HFF-Myc (cell line): ENCODE measurements around the gene CREB3L4.
A peak's percentile ranks its signal among the peaks of the same experiment; 100 is the strongest.
"Not testable (repeated sequence)": the region's sequence is repeated elsewhere in the genome, so short reads cannot be mapped to it uniquely, and the experiment has no call there.

Experiments used
- DNase-seq: peaks from one replicate; pipeline ENCODE4 v3.0.0-alpha.2; 2011; ENCODE audit warnings: low read depth; ENCODE audit errors: extremely low read depth
- H3K4me3 ChIP-seq: replicated peaks from 2 replicates; pipeline ENCODE4 v1.5.1; 2011; ENCODE audit warnings: low read depth, mild to moderate bottlenecking, control low read depth, low read length
- TF ChIP-seq, protein P1 (sequence below): IDR thresholded peaks from 2 replicates; pipeline ENCODE4 v1.5.1; 2012; ENCODE audit warnings: mild to moderate bottlenecking, low read depth, low read length, control low read depth; ENCODE audit errors: missing control alignments

CREB3L4 gene

GRCh38 chr1:153987621-153988020 is 19.9 kb downstream of the CREB3L4 start:
- TF ChIP-seq, protein P1, sequence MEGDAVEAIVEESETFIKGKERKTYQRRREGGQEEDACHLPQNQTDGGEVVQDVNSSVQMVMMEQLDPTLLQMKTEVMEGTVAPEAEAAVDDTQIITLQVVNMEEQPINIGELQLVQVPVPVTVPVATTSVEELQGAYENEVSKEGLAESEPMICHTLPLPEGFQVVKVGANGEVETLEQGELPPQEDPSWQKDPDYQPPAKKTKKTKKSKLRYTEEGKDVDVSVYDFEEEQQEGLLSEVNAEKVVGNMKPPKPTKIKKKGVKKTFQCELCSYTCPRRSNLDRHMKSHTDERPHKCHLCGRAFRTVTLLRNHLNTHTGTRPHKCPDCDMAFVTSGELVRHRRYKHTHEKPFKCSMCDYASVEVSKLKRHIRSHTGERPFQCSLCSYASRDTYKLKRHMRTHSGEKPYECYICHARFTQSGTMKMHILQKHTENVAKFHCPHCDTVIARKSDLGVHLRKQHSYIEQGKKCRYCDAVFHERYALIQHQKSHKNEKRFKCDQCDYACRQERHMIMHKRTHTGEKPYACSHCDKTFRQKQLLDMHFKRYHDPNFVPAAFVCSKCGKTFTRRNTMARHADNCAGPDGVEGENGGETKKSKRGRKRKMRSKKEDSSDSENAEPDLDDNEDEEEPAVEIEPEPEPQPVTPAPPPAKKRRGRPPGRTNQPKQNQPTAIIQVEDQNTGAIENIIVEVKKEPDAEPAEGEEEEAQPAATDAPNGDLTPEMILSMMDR, result no peak
- H3K4me3 ChIP-seq, result no peak overlapping the region
- DNase-seq, result no peak

DNA sequence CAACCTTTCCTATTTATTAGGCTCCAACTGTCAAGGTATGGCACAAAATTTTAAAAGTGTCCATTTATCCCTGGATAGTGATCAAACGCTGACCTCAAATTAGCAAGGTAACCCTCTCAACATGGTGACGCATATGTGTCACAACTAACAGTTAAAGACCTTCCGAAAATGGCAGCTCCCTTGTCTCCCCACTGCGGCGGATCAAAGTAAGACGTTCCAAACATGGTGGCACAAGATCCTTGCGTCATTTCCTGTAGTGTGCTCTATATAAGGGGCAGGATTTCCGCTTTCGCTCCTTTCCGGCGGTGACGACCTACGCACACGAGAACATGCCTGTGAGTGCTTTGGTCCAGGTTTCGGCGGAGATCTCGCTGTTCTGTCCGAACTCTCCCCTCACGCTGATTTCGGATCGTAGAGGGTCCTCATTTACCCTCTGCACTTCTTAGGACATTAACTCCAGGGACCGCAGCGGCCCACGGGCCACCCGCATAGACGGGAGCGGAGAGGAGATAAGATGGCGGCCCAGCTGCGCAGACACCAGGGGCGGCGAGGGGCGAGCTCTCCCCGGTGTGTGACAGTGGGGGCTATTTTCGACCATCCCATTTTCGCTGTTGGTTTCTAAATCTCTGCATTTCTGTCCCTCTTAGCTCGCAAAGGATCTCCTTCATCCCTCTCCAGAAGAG is 22.9 kb downstream of the CREB3L4 start, which contains the start of gene RPS27:
RPS27 (plus strand) TSS at position 295 of the 683 bp plus-strand sequence; CDS start at position 330, 35 bp downstream.
- peak within 1 kb of the TSS; percentile 79 for H3K4me3 ChIP-seq
- TF ChIP-seq, protein P1, result no peak
- peak; percentile 97 for DNase-seq

GRCh38 chr1:153991151-153991630 is 23.5 kb downstream of the CREB3L4 start:
- DNase-seq, result no peak
- peak overlapping the region; percentile 79 for H3K4me3 ChIP-seq
- TF ChIP-seq, protein P1, result no peak

- DNase-seq, result no peak
- TF ChIP-seq, protein P1, result no peak
- peak overlapping the region; percentile 79 for H3K4me3 ChIP-seq
These were observed 24.1 kb downstream of the CREB3L4 start for GRCh38 chr1:153991806-153992205.

- no peak for DNase-seq
- no peak overlapping the region for H3K4me3 ChIP-seq
- TF ChIP-seq, protein P1, result no peak
These were observed 27.5 kb downstream of the CREB3L4 start for GRCh38 chr1:153995202-153995601.

- TF ChIP-seq, protein P1, result no peak
- DNase-seq, result no peak
- no peak overlapping the region for H3K4me3 ChIP-seq
These were observed 27.9 kb downstream of the CREB3L4 start for GRCh38 chr1:153995640-153996039.

DNA sequence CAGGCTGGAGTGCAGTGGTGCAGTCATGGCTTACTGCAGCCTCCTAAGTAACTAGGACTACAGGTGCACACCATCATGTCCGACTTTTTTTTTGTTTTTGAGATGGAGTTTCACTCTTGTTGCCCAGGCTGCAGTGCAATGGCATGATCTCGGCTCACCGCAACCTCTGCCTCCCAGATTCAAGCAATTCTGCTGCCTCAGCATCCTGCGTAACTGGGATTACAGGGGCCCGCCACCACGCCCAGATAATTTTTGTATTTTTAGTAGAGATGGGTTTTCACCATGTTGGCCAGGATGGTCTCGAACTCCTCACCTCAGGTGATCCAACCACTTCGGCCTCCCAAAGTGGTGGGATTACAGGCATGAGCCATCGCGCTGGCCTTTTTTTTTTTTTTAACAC is 29.2 kb downstream of the CREB3L4 start:
- not testable (repeated sequence) for H3K4me3 ChIP-seq, DNase-seq
